Transverse colon (tissue), 4 donors: ENCODE data around the gene BMP7. TPM values are rescaled to one million over a fixed set of nuclear protein-coding genes. Genes with fewer than 3 reads are reported as not detected.

Source experiments
- DNase-seq: peaks from one replicate; pipeline ENCODE4 v3.0.0-alpha.2; 2019
- H3K27ac ChIP-seq, 4 donors: fragments of 200-600 bp; sonication (generic); 2 replicates each; pipeline ENCODE4 v1.5.1; 2016 to 2018; ENCODE audit warnings: inconsistent platforms in 4 of 4
- H3K27me3 ChIP-seq: fragments of 200-600 bp; sonication (generic); 2 replicates; pipeline ENCODE4 v1.5.1; 2017; ENCODE audit warnings: inconsistent platforms
- H3K36me3 ChIP-seq, 4 donors: fragments of 200-600 bp; sonication (generic); 2 replicates each; pipeline ENCODE4 v1.5.1; 2017 to 2019; ENCODE audit warnings: inconsistent platforms in 4 of 4
- H3K4me1 ChIP-seq, 4 donors: fragments of 200-600 bp; sonication (generic); 2 replicates each; pipeline ENCODE4 v1.5.1; 2017 to 2020; ENCODE audit warnings: inconsistent platforms in 4 of 4
- H3K4me3 ChIP-seq, 4 donors: fragments of 200-600 bp; sonication (generic); 1 replicate in 1 of 4; 2 replicates in 3 of 4; pipeline versions ENCODE4 v1.5.1 to v1.6.1; 2017 to 2019; ENCODE audit warnings: inconsistent platforms in 4 of 4
- H3K9me3 ChIP-seq, 2 donors: fragments of 200-600 bp; sonication (generic); 2 replicates each; pipeline ENCODE4 v1.5.1; 2017 to 2019; ENCODE audit warnings: inconsistent platforms in 2 of 2
- EP300 ChIP-seq: sonication (generic); formaldehyde crosslinking; IDR thresholded peaks from one replicate; pipeline ENCODE4 v1.6.1; 2017; ENCODE audit warnings: antibody characterized with exemption, low read depth
- POLR2A ChIP-seq: fragments of 450-650 bp; IDR thresholded peaks from one replicate; pipeline ENCODE4 v1.6.1; 2016; ENCODE audit warnings: antibody characterized with exemption, mild to moderate bottlenecking, moderate library complexity
- POLR2AphosphoS5 ChIP-seq, 3 donors: sonication (generic); formaldehyde crosslinking; IDR thresholded peaks; one replicate each; pipeline ENCODE4 v1.6.1; 2016; ENCODE audit warnings: antibody characterized with exemption in 3 of 3
- WGBS, 2 donors: methylation state at CpG; one replicate each; pipeline ENCODE4 v1.1.5; 2018; ENCODE audit warnings: low coverage in 1 of 2; 5-methylcytosine and 5-hydroxymethylcytosine counted together
- in situ Hi-C, 4 donors: fragments of 200-750 bp; cut with MboI; loops; one replicate each; pipeline versions ENCODE4 v1.15.0 to v1.15.1; 2017; ENCODE audit warnings: low sequenced_read_pairs in 3 of 4, low pct_ligation_motif_present in 1 of 4, low pct_unique_long_range_greater_than_20kb in 1 of 4
- intact Hi-C: fragments of 100-400 bp; cut with DNase I; formaldehyde crosslinking; loops from one replicate; pipeline ENCODE4 v1.15.1; 2023; ENCODE audit warnings: low total_unique reads
- total RNA-seq, 4 donors: library from RNA; depleted of rRNA; stranded (reverse); fragments of >200 nt; gene quantifications; one replicate each; pipeline ENCODE4 v1.1.0, GENCODE V29; 2016
- TF ChIP-seq, protein P1 (sequence below), 5 experiments: fragments of 200-600 bp in 3 of 5; fragments of 450-650 bp in 2 of 5; sonication (generic) in 3 of 5; IDR thresholded peaks; 1 replicate in 2 of 5; 2 replicates in 3 of 5; pipeline ENCODE4 v1.5.1; 2016 to 2017; ENCODE audit warnings: antibody characterized with exemption in 5 of 5, inconsistent platforms in 3 of 5, mild to moderate bottlenecking in 2 of 5, moderate library complexity in 1 of 5

BMP7 gene
- total RNA-seq, result 1 to 10 TPM in 3 of 4 donors, not detected in 1; 1.4 to 2.2 (median 1.5) TPM

DNA sequence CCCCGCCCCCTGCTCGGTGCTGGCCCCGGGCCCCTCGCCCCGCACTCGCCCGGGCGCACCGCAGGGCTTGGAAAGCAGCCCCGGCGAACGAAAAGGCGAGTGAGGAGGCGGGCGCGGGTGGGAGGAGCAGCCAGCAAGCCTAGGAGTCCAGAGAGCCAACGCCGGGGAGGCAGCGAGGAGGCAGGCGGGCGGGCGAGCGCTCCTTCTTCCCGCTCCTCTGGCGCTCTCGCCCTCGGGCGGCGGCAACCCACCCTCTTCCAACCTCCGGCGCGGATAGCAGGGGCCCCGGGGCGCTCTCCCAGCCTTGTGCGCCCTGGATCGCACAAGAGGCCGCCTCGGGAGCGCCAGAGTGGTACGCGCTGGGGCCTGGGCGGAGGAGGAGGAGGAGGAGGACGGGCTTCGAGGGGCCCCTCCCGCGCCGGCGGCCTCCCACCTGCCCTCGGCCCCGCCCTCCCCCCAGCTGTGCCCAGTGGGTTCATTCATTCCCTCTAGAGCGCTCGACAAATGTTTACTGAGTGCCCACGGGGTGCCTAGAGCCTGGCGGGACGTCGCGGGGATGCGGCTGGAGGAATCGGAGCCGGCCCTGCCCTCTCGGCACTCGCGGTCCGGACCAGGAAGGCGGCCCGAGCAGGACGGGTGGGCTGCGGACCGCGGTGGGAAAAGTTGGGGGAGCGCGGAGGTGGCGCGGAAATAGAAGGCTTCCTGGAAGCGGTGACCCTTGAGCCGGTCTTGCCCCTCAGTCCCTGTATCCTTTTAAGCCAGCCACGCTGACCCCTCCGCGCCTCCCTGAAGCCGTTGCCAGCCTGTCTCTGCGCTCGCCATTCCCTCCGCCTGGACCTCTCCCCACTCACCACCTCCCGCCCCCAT lies at the start of gene BMP7:
TSS of gene BMP7 (minus strand) at position 351 of the 867 bp plus-strand sequence. CDS start 519 bp downstream, outside the sequence.
- TF ChIP-seq, protein P1, sequence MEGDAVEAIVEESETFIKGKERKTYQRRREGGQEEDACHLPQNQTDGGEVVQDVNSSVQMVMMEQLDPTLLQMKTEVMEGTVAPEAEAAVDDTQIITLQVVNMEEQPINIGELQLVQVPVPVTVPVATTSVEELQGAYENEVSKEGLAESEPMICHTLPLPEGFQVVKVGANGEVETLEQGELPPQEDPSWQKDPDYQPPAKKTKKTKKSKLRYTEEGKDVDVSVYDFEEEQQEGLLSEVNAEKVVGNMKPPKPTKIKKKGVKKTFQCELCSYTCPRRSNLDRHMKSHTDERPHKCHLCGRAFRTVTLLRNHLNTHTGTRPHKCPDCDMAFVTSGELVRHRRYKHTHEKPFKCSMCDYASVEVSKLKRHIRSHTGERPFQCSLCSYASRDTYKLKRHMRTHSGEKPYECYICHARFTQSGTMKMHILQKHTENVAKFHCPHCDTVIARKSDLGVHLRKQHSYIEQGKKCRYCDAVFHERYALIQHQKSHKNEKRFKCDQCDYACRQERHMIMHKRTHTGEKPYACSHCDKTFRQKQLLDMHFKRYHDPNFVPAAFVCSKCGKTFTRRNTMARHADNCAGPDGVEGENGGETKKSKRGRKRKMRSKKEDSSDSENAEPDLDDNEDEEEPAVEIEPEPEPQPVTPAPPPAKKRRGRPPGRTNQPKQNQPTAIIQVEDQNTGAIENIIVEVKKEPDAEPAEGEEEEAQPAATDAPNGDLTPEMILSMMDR (IDR thresholded peaks at IDR 0.05), result no peak
- TF ChIP-seq EP300 (no peak), POLR2AphosphoS5 (IDR thresholded peaks at IDR 0.05) (no peak), POLR2A (no peak)
- intact Hi-C loops, result no loop called here
- WGBS, 2 donors, result 0 to 5% methylated on average over 1 to 55 of the region's 84 CpGs
- no peak for DNase-seq
- Histone ChIP-seq H3K4me3 (peak within 1 kb of the TSS in 3 of 4 donors; percentile 13 to 38 (median 34)), H3K27ac (peak within 1 kb of the TSS in 1 of 4 donors; percentile 12), H3K36me3 (no peaks in the 10 kb centered on the region), H3K27me3 (peaks cover 74% of the 10 kb centered on the region), H3K9me3 (no peaks in the 10 kb centered on the region), H3K4me1 (peaks cover 0 to 19% (median 11%) of the 10 kb centered on the region in 4 donors)
- in situ Hi-C loops, result no loop called here

DNA sequence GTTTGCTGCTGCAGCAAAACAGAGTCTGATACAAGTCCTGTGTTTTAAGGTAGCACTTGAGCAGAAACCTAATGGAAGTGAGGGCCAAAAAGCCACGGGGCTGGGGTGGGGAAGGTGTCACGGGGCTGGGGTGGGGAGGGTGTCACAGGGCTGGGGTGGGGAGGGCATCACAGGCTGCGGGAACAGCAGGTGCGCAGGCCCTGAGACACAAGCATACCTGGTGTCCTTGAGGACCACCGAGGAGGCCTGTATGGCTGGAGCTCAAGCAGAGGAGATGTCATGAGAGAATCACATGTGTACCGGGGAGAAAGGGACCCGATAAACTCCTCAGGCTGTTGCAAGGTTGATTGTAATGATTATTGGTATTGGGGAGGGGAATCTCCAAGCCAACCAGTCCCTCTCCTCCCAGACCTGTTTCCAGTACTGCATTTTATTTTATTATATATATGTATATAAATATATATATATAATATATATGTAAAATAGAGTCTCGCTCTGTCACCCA lies 49.6 kb upstream of the BMP7 start:
- no peak for DNase-seq
- in situ Hi-C loops (no loop called here), intact Hi-C loops (no loop called here)
- 73 to 86% methylated on average over 2 to 8 of the region's 8 CpGs for WGBS, 2 donors
- H3K27me3 ChIP-seq, result no peaks in the 10 kb centered on the region
- H3K27ac ChIP-seq, result no peak overlapping the region
- H3K4me3 ChIP-seq, result no peak overlapping the region
- no peaks in the 10 kb centered on the region for H3K36me3 ChIP-seq
- H3K4me1 ChIP-seq, result no peaks in the 10 kb centered on the region
- H3K9me3 ChIP-seq, result no peaks in the 10 kb centered on the region
- TF ChIP-seq POLR2AphosphoS5 (IDR thresholded peaks at IDR 0.05), result no peak
- no peak for TF ChIP-seq EP300
- TF ChIP-seq, protein P1 (IDR thresholded peaks at IDR 0.05), result no peak
- no peak for TF ChIP-seq POLR2A

DNA sequence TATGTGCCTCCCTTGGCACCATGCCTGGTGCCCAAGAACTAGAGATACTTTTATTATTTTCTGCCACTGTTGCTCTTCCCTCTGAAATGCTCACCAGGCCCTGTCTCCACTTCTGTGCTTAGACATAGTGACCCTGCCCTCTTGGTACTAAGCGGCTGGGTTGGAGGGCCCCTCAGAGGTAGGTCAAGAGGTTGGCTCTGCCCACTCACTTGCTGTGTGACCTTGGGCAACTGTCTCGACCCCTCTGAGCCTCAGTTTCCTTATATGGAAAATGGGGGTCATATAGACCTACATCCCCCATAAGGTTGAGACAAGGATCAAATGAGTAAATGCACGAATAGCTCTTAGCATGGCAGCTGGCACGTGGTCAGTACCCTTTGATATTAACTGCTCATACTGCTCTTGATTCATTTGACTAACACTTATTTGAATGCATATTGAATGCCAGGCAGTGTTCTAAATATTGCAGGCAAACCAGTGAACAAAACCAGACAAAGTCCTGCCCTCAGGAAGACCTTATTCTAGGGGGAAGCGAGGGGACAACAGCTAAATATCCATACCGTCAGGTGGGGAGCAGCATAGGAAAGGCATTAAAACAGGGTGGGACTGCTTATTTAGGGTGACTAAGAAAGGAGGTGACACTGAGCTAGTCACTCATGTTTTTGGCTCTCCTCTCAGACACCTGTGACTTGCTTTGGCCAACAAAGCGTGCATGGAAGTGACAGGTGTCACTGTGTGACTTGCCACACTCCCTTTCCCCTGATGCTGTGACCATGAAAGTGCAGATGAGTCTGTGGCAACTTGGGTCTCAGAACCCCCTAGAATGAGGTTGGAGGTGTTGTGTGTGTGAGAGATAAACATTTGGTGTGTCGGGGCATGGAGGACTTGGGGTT lies 48.9 kb upstream of the BMP7 start:
- no peak overlapping the region for H3K27ac ChIP-seq
- H3K4me1 ChIP-seq, result no peaks in the 10 kb centered on the region
- intact Hi-C loops (no loop called here), in situ Hi-C loops (no loop called here)
- no peak overlapping the region for H3K4me3 ChIP-seq
- no peak for TF ChIP-seq POLR2AphosphoS5 (IDR thresholded peaks at IDR 0.05)
- 72% methylated on average over 8 of the region's 8 CpGs; no CpG with 5 or more reads in 1 of the 2 donors for WGBS, 2 donors
- no peak for DNase-seq
- H3K9me3 ChIP-seq, result no peaks in the 10 kb centered on the region
- H3K27me3 ChIP-seq, result no peaks in the 10 kb centered on the region
- no peaks in the 10 kb centered on the region for H3K36me3 ChIP-seq

DNA sequence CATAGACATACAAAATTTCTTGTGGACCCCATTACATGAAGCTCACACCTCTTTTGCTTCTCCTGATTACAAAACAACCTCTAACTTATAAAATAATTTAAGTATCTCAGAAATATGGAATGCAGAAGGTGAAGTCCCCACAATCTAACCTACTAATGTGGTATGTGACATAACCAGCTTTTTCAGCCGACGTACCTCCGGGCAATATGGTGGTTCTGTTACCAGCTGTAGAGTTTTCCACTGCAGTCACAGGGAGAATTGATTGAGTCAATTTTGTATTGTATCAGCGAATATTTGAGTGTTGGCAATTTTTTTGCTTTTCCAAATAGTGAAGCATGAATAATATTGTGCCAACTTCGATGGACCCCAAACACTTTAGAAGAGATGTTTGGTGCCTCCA lies 47.5 kb upstream of the BMP7 start:
- 90 to 92% methylated on average over 5 of the region's 5 CpGs for WGBS, 2 donors
- H3K36me3 ChIP-seq, result no peaks in the 10 kb centered on the region
- no peak for DNase-seq
- in situ Hi-C loops, result no loop called here
- no peak for TF ChIP-seq EP300
- no peaks in the 10 kb centered on the region for H3K27me3 ChIP-seq
- no peaks in the 10 kb centered on the region for H3K4me1 ChIP-seq
- no peak overlapping the region for H3K27ac ChIP-seq
- no peaks in the 10 kb centered on the region for H3K9me3 ChIP-seq
- intact Hi-C loops, result no loop called here
- H3K4me3 ChIP-seq, result no peak overlapping the region

DNA sequence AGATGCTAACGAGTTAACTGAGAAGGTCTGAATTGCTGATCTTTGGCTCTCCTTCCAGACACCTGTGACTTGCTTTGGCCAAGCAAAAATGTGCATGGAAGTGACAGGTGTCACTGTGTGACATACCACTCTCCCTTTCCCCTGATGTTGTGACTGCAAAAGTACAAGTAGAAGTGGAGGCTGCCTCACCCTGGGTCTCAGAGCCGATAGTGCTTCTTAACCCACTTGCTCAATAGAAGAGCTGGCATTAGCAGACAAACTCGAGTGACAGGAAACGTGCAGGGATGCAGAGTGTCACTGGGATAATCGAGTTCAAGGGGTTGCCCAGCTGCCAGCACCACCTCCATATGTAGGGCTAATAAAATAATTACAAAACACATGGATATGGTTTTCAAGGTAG lies 46.8 kb upstream of the BMP7 start:
- 51 to 60% methylated on average over 1 to 5 of the region's 5 CpGs for WGBS, 2 donors
- H3K9me3 ChIP-seq, result no peaks in the 10 kb centered on the region
- H3K27me3 ChIP-seq, result no peaks in the 10 kb centered on the region
- in situ Hi-C loops (no loop called here), intact Hi-C loops (no loop called here)
- TF ChIP-seq POLR2AphosphoS5 (IDR thresholded peaks at IDR 0.05) (no peak), EP300 (no peak), POLR2A (no peak)
- TF ChIP-seq, protein P1 (IDR thresholded peaks at IDR 0.05), result no peak
- no peaks in the 10 kb centered on the region for H3K4me1 ChIP-seq
- DNase-seq, result no peak
- H3K27ac ChIP-seq, result no peak overlapping the region
- no peaks in the 10 kb centered on the region for H3K36me3 ChIP-seq
- H3K4me3 ChIP-seq, result no peak overlapping the region
